ENCODE measurements around the gene PRRT3. TPM values are rescaled to one million over a fixed set of nuclear protein-coding genes. Genes with fewer than 3 reads are reported as not detected.

Gene PRRT3
- total and polyA plus RNA-seq, 2 of the 13 experiments (the other 11 are each of a cell fraction or from before 2014, with no cell fraction given) = 0.22 to 0.44 TPM

- no peak for TF ChIP-seq ZBTB1 (CRISPR knock-in tag; IDR thresholded peaks at IDR 0.05; ENCODE audit: borderline replicate concordance)
- TF ChIP-seq ZFX (CRISPR knock-in tag; IDR thresholded peaks at IDR 0.05; ENCODE audit: low read depth) = peak; percentile 72; the same call in 1 of the 2 replicates
- no peak for TF ChIP-seq TBX3 (IDR thresholded peaks at IDR 0.05; ENCODE audit: borderline replicate concordance)
- no peak for TF ChIP-seq ATM (IDR thresholded peaks at IDR 0.05; ENCODE audit: borderline replicate concordance)
- TF ChIP-seq CAMTA2 (CRISPR knock-in tag; IDR thresholded peaks at IDR 0.05; ENCODE audit: borderline replicate concordance) = no peak; the same call in none of the 2 replicates
- no peak for TF ChIP-seq DRAP1 (CRISPR knock-in tag; IDR thresholded peaks at IDR 0.05)
- TF ChIP-seq ARNT2 (CRISPR knock-in tag; IDR thresholded peaks at IDR 0.05; ENCODE audit: low read depth) = peak; percentile 95
- peak; percentile 92 for TF ChIP-seq MXD1 (CRISPR knock-in tag; IDR thresholded peaks at IDR 0.05)
- peak; percentile 29; the same call in 1 of the 2 replicates for TF ChIP-seq ZBTB46 (CRISPR knock-in tag; IDR thresholded peaks at IDR 0.05; ENCODE audit: borderline replicate concordance)
- peak; percentile 86 for TF ChIP-seq ZNF607 (CRISPR knock-in tag; IDR thresholded peaks at IDR 0.05; ENCODE audit: borderline replicate concordance)
- TF ChIP-seq, protein P1, sequence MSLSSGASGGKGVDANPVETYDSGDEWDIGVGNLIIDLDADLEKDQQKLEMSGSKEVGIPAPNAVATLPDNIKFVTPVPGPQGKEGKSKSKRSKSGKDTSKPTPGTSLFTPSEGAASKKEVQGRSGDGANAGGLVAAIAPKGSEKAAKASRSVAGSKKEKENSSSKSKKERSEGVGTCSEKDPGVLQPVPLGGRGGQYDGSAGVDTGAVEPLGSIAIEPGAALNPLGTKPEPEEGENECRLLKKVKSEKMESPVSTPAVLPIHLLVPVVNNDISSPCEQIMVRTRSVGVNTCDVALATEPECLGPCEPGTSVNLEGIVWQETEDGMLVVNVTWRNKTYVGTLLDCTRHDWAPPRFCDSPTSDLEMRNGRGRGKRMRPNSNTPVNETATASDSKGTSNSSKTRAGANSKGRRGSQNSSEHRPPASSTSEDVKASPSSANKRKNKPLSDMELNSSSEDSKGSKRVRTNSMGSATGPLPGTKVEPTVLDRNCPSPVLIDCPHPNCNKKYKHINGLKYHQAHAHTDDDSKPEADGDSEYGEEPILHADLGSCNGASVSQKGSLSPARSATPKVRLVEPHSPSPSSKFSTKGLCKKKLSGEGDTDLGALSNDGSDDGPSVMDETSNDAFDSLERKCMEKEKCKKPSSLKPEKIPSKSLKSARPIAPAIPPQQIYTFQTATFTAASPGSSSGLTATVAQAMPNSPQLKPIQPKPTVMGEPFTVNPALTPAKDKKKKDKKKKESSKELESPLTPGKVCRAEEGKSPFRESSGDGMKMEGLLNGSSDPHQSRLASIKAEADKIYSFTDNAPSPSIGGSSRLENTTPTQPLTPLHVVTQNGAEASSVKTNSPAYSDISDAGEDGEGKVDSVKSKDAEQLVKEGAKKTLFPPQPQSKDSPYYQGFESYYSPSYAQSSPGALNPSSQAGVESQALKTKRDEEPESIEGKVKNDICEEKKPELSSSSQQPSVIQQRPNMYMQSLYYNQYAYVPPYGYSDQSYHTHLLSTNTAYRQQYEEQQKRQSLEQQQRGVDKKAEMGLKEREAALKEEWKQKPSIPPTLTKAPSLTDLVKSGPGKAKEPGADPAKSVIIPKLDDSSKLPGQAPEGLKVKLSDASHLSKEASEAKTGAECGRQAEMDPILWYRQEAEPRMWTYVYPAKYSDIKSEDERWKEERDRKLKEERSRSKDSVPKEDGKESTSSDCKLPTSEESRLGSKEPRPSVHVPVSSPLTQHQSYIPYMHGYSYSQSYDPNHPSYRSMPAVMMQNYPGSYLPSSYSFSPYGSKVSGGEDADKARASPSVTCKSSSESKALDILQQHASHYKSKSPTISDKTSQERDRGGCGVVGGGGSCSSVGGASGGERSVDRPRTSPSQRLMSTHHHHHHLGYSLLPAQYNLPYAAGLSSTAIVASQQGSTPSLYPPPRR (CRISPR knock-in tag; IDR thresholded peaks at IDR 0.05; ENCODE audit: borderline replicate concordance) = no peak; the same call in none of the 2 replicates
- no peak for TF ChIP-seq KLF9 (CRISPR knock-in tag; IDR thresholded peaks at IDR 0.05; ENCODE audit: low read depth)
- TF ChIP-seq KLF6 (CRISPR knock-in tag; IDR thresholded peaks at IDR 0.05) = no peak
- no peak for TF ChIP-seq POLR2AphosphoS2 (IDR thresholded peaks at IDR 0.05; ENCODE audit: low read depth, low read length)
- peak; percentile 88; the same call in 1 of the 2 replicates for TF ChIP-seq ZSCAN20 (CRISPR knock-in tag; IDR thresholded peaks at IDR 0.05; ENCODE audit: borderline replicate concordance)
- TF ChIP-seq, protein P2, sequence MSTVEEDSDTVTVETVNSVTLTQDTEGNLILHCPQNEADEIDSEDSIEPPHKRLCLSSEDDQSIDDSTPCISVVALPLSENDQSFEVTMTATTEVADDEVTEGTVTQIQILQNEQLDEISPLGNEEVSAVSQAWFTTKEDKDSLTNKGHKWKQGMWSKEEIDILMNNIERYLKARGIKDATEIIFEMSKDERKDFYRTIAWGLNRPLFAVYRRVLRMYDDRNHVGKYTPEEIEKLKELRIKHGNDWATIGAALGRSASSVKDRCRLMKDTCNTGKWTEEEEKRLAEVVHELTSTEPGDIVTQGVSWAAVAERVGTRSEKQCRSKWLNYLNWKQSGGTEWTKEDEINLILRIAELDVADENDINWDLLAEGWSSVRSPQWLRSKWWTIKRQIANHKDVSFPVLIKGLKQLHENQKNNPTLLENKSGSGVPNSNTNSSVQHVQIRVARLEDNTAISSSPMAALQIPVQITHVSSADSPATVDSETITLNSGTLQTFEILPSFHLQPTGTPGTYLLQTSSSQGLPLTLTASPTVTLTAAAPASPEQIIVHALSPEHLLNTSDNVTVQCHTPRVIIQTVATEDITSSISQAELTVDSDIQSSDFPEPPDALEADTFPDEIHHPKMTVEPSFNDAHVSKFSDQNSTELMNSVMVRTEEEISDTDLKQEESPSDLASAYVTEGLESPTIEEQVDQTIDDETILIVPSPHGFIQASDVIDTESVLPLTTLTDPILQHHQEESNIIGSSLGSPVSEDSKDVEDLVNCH (CRISPR knock-in tag; IDR thresholded peaks at IDR 0.05) = peak; percentile 66; the same call in 1 of the 2 replicates
- no peak for TF ChIP-seq KLF13 (CRISPR knock-in tag; IDR thresholded peaks at IDR 0.05)
These were observed 5.8 kb downstream of the PRRT3 start (continued) for GRCh38 chr3:9946112-9947024.

Data from HepG2 (cell line).